SK-N-MC (cell line): ENCODE data around the gene TMPRSS11E.

Experiments used
- EZH2 ChIP-seq: fragments of 200-600 bp; sonication (generic); IDR thresholded peaks from one replicate; pipeline ENCODE4 v1.6.1; 2017; ENCODE audit warnings: antibody characterized with exemption
- FOXP2 ChIP-seq: optimal IDR thresholded peaks from 2 replicates; pipeline ENCODE3; 2011; ENCODE audit warnings: mild to moderate bottlenecking, moderate library complexity; ENCODE audit not compliant: insufficient read depth; ENCODE audit errors: extremely low read length, control extremely low read depth
- POLR2AphosphoS5 ChIP-seq: IDR thresholded peaks from 2 replicates; pipeline ENCODE4 v1.6.1; 2012; ENCODE audit warnings: mild to moderate bottlenecking, low read depth, low read length, borderline replicate concordance

GRCh38 chr4:68434277-68434676 is 13.0 kb upstream of the TMPRSS11E start:
- TF ChIP-seq EZH2 (no peak), POLR2AphosphoS5 (no peak), FOXP2 (no peak)
